GM19193 (cell line): ENCODE data around the gene TCTN1.
A peak's percentile ranks its signal among the peaks of the same experiment; 100 is the strongest.

Experiments used
- POLR2A ChIP-seq: IDR thresholded peaks from 4 replicates; pipeline ENCODE4 v1.6.1; 2011; ENCODE audit not compliant: insufficient read depth, insufficient read length; ENCODE audit errors: extremely low read depth

The TCTN1 gene

DNA sequence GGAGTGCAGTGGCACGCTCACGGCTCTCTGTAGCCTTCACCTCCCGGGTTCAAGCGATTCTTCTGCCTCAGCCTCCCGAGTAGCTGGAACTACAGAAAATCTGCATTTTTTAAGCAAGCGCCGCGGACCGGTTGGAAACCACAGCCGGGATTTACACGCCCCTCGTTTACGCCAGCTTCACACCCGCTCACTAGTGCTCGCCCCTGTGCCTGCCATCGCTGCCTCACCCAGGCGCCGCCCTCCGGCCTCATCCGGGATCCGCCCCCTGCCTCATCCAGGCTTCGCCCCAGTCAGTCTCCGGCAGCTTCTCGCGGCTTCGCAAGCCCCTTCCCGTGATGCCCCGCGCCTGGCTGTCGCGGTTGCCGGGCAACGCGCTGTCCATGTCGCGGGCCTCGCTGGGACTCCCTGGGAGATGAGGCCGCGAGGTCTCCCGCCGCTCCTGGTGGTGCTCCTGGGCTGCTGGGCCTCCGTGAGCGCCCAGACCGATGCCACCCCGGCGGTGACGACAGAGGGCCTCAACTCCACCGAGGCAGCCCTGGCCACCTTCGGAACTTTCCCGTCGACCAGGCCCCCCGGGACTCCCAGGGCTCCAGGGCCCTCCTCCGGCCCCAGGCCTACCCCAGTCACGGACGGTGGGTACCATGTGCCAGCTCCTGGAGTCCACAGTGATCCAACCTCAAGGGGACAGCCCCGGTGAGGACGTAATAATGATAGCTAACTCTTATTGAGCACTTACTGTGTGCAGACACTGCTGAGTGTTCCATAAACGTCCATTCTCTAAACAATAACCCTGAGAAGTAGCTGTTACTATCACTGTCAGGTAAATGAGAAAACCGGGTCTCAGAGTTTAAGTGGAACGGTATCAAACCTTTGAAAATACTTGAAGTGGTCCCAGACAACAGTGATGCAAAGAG is at the start of gene TCTN1:
TSS of gene TCTN1 (plus strand) at position 359 of the 914 bp plus-strand sequence. CDS start at position 413, 54 bp downstream.
- TF ChIP-seq POLR2A: peak; percentile 89

DNA sequence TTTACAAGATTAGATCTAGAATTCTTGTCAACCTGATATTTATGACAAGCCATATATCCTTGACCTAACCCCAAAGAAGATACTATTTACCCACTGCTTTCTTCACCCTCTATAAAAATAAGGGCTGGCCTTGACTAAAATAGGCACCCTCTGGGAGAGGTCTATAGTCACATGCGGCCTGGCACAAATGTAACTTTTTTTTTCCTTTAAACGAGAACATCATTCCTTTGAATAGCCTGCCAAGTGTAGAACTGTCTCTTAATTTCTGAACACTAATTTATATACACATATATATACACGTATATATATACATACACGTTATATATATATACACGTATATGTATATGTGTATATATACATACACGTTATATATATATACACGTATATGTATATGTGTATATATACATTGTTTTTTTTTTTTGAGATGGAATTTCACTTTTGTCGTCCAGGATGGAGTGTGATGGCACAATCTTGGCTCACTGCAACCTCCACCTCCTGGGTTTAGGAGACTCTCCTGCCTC is 49.4 kb upstream of the TCTN1 start:
- no peak for TF ChIP-seq POLR2A

DNA sequence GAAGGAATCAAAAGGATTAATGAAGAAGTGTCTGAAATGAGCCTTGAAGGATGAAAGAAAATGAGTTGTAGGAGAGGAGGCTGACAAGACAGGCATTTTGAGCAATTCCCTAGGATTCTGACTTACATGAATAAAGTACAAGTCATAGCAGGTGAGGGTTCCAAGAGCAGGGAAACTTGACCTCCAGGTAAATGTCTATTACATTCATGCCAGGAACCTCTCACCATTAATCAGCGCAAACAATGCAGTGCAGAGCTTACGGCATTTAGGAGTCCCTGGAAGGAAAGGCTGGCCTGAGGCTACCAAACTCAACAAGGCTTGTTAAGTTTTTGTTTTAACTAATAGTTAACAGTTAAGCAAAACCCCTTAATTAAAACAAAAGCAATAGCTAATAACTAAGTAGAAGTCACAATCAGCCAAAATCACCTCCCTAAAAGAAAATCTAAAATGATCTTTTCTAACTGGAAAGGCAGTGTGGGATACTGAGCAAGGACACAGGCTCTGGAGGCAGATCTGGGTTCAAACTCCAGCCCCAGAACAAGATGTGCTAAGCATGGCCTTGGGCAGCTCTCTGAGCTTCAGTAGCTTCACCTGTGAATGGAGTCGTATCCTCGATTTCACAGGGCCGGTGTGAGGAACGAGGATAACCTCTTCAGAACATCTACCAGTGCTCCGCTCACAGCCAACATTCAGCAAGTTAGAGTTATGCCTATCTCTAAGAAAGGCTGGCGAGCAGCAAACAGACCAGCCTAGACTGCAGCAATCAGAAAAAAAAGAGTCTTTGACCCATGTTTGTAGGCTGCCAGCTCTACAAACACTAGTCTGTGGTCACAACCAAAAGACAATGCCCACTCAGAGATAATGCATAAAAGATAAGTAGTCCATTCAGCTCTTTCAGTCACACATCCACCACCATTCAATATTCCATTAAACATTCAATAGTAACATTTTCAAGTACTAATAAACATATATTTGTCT is 47.7 kb upstream of the TCTN1 start:
- no peak for TF ChIP-seq POLR2A

DNA sequence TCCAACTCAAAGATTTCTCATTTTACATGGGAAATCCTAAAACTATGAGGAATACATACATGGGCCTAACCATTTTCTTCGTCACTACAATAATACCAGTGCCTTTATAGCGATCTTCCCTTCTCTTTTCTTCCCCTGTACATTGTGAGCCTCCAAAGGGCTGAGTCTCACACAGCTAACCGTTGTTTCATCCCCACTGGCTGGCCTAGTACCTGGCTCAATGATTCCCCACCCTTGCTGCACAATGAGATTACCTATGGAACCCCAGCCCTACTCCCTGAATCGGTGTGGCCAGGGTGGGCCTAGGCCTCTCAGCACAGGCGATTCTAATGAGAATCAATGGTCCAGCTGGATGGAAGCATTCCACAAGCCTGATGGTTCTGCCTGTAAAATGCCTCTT is 46.9 kb upstream of the TCTN1 start:
- TF ChIP-seq POLR2A: no peak

DNA sequence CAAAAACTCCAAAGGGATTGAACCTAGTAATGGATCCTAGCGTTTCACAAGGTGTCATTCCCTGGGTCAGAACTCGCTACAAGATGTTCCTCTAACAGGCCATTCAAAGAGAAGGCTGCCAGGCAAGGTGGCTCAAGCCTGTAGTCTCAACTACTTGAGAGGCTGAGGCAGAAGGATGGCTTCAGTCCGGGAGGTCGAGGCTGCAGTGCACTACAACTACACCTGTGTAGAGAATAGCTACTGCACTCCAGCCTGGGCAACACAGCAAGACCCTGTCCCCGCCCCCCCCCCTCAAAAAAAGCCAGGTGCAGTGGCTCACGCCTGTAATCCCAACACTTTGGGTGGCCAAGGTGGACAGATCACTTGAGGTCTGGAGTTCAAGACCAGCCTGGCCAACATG is 45.2 kb upstream of the TCTN1 start:
- TF ChIP-seq POLR2A: no peak

DNA sequence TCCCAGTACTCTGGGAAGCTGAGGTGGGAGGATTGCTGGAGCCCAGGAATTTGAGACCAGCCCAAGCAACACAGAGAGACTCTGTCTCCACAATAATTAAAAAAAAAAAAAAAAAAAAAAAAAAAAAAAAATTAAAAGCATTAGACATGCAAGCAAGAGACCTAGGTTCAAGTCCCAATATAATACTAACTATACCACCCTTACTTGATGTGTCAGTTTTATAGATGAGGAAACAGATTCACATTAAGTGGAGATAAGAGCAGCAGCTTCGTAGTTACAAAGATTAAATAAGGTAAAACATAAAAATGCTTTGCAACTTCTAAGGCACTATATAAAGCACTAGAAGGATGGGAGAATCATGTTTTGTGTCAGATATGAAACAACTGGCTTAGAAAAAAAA is 39.9 kb upstream of the TCTN1 start:
- no peak for TF ChIP-seq POLR2A

DNA sequence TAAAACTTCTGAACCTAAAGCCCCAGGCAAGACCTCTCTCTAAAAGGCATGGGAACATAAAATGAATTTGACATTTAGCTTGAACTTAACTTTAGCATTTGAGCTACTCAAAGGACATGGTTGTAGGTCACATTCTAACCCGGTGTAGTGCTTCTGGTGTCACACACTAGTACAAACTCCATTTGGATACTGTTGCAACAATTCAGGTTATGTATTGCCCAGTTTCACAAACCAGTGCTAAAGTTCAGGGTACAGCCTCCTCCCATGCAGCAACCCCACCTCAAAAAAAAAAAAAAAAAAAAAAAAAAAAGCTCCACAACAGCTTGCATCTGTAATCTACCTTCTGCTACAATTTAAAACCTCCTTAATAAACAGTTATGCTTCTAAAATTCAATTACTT is 38.6 kb upstream of the TCTN1 start:
- TF ChIP-seq POLR2A: no peak

DNA sequence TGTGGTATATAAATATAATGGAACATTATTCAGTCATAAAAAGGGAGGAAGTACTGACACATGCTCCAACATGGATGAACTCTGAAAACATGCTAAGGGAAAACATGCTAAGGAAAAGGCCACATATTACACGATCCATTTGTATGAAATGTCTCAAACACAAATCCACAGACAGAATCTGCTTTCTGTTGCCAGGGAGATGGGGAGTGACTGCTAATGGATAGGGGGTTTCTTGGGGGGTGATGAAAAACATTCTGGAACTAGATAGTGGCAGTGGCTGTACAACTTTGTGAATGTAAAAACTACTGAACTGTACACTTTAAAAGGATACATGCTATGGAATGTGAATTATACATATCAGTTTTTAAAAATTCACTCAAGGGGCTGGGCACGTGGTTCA is 37.4 kb upstream of the TCTN1 start:
- no peak for TF ChIP-seq POLR2A

DNA sequence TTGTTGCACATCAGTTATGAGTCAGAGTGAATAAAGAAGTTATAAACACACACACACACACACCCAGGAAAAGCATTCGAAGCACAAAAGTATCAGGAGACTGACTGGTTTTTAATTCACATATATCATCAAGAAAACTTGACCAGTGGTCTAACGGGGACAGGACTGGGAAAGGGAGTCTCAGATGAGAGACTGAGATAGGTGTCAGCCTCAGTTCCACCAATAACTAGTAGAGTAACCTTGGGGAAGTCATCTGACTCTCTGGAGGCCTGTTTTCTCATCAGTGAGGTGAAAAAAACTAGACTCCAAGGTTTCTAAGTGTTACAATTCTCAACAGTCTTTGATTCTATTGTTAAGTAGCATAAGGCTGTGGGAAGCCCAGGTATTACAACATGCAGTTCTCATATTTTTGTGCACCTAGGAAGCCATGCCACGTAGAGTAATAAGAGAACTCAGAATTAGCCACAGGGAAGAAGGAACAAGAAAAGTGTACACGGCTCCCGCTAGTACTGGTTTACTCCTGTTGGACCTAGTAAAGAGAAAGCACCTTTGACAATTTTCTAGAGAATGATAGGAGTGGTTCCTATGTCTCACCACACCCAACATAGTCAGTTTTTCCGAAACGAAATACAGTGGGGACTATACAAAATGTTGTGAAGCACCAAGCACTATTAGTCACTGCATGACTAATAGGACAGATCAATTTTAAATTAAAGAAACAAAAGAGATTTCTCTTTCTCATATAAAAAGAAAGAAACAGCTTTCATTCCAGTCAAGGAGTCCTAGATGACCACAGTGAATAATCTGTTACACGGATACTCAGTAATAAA is 35.9 kb upstream of the TCTN1 start:
- TF ChIP-seq POLR2A: no peak

DNA sequence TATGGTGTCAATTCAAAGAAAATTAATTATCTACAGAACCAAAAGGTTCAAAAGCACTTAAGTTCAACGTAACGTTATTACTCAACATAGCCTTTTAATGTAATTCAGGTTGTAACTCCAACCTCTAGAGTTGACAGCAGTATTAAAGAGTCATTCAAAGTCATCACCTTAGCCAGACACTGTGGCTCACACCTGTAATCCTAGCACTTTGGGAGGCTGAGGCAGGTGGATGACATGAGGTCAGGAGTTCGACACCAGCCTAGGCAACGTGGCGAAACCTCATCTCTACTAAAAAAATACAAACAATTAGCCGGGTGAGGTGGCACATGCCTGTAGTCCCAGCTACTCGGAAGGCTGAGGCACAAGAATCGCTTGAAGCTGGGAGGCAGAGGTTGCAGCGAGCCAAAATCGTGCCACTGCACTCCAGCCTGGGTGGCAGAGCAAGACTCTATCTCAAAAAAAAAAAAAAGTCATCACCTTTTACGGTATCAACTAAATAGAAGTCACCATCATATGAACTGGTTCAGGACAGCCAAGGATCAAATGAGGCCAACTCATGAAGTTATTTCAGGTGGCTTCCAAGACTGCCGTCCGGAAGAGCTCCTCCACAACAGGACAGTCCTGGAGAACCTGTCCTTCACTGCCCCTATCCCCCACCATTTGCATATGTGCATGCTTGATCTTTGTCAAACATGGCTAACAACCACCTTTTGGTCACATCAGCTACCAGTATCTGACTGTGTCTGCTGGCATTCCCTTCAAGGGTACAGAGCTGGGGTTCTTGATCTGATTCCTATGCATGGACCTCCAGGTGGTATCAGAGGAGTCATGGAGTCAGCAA is 35.0 kb upstream of the TCTN1 start:
- no peak for TF ChIP-seq POLR2A

DNA sequence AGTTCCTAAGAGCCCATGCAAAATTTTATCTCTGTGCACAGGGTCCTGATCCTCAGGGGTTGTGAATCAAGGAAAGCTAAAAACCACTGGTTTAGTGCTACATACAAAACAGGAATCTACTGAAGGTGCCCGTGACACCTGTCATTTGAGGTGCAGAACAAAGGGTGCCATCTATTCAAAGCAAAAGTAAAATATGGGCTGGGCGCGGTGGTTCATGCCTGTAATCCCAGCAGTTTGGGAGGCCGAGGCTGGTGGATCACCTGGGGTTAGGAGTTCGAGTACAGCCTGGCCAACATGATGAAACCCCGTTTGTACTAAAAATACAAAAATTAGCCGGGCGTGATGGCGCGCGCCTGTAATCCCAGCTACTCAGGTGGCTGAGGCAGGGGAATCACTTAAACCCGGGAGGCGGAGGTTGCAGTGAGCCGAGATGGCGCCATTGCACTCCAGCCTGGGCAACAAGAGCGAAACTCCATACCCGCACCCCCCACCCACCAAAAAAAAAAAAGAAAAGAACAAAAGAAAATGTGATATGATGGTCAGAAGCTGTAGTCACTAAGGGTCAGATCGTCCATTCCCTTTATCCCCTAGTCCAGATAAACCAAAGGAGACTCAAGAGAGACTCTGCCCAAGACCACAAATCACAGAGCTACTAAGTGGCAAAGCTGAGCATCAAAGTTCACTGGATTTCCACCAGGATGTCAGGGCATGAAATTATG is 34.2 kb upstream of the TCTN1 start:
- no peak for TF ChIP-seq POLR2A

DNA sequence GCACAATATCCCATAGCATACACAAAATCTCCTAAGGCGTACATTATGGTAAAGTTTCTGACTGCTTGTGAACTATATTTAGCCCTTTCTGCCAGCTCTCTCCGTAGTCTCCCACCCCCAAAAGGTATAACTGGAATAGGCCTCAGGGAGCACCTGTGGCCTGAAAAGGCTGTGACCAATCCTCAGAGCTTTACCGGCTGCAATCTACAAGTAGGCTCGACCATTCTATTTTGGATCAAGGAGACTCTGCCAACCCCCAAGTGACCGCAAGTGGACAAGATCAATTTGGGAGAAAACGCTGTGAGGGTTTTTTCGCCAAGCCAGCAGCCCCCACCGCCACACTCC is 32.0 kb upstream of the TCTN1 start:
- no peak for TF ChIP-seq POLR2A
